ENCODE results near the gene ODF4. TPM values are rescaled to one million over a fixed set of nuclear protein-coding genes. Genes with fewer than 3 reads are reported as not detected.

The ODF4 gene
- total and polyA plus RNA-seq, 2 of the 13 experiments (the other 11 are each of a cell fraction or from before 2014, with no cell fraction given), result not detected

GRCh38 chr17:8376271-8377067 is 36.8 kb downstream of the ODF4 start, which contains the start of gene KRABD2 (continued):
- TF ChIP-seq ZMYM2 (CRISPR knock-in tag; IDR thresholded peaks at IDR 0.05), result no peak
- TF ChIP-seq KLF6 (CRISPR knock-in tag; IDR thresholded peaks at IDR 0.05), result peak; percentile 44; the same call in 1 of the 2 replicates
- TF ChIP-seq ZNF691 (CRISPR knock-in tag; IDR thresholded peaks at IDR 0.05; ENCODE audit: borderline replicate concordance, low read depth), result peak; percentile 85; the same call in 1 of the 2 replicates
- no peak for TF ChIP-seq MIXL1 (CRISPR knock-in tag; IDR thresholded peaks at IDR 0.05)
- TF ChIP-seq ZNF510 (CRISPR knock-in tag; IDR thresholded peaks at IDR 0.05; ENCODE audit: low read depth), result no peak
- TF ChIP-seq ZBTB3 (CRISPR knock-in tag; IDR thresholded peaks at IDR 0.05; ENCODE audit: borderline replicate concordance, low read depth), result no peak
- TF ChIP-seq ZNF652 (CRISPR knock-in tag; IDR thresholded peaks at IDR 0.05; ENCODE audit: borderline replicate concordance, low read depth), result no peak
- no peak; the same call in 1 of the 2 replicates for TF ChIP-seq SOX13 (IDR thresholded peaks at IDR 0.05)
- peak in 1 of 2 experiments; percentile 30; a peak in 1 of 4 replicates for TF ChIP-seq SOX13 (CRISPR knock-in tag; conservative IDR thresholded peaks at IDR 0.05 in 1 of 2, IDR thresholded peaks at IDR 0.05 in 1 of 2)
- peak; percentile 39 for TF ChIP-seq MNT (IDR thresholded peaks at IDR 0.05)
- no peak for TF ChIP-seq GPBP1L1 (CRISPR knock-in tag; IDR thresholded peaks at IDR 0.05)
- TF ChIP-seq SETDB1 (CRISPR knock-in tag; IDR thresholded peaks at IDR 0.05; ENCODE audit: borderline replicate concordance), result no peak
- TF ChIP-seq PHF20 (CRISPR knock-in tag; IDR thresholded peaks at IDR 0.05), result peak; percentile 73; the same call in 1 of the 2 replicates
- TF ChIP-seq ZNF350 (CRISPR knock-in tag; IDR thresholded peaks at IDR 0.05; ENCODE audit: borderline replicate concordance, low read depth), result peak; percentile 83
- TF ChIP-seq ZNF746 (CRISPR knock-in tag; IDR thresholded peaks at IDR 0.05), result no peak
- peak; percentile 26; the same call in 1 of the 2 replicates for TF ChIP-seq PAXIP1 (CRISPR knock-in tag; conservative IDR thresholded peaks at IDR 0.05)
- TF ChIP-seq ZSCAN21 (CRISPR knock-in tag; IDR thresholded peaks at IDR 0.05; ENCODE audit: borderline replicate concordance), result peak; percentile 67; the same call in 1 of the 2 replicates
- 0 out of 2 replicates have a peak, but pooled peaks have one; percentile 68 for TF ChIP-seq ZNF33B (CRISPR knock-in tag; IDR thresholded peaks at IDR 0.05)
- TF ChIP-seq, protein P1, sequence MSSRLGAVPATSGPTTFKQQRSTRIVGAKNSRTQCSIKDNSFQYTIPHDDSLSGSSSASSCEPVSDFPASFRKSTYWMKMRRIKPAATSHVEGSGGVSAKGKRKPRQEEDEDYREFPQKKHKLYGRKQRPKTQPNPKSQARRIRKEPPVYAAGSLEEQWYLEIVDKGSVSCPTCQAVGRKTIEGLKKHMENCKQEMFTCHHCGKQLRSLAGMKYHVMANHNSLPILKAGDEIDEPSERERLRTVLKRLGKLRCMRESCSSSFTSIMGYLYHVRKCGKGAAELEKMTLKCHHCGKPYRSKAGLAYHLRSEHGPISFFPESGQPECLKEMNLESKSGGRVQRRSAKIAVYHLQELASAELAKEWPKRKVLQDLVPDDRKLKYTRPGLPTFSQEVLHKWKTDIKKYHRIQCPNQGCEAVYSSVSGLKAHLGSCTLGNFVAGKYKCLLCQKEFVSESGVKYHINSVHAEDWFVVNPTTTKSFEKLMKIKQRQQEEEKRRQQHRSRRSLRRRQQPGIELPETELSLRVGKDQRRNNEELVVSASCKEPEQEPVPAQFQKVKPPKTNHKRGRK (CRISPR knock-in tag; IDR thresholded peaks at IDR 0.05), result no peak
- 0 out of 2 replicates have a peak, but pooled peaks have one; percentile 48 for TF ChIP-seq CC2D1A (CRISPR knock-in tag; IDR thresholded peaks at IDR 0.05)
